B cell (primary cell): ENCODE results near the gene ARL6IP5. TPM values are rescaled to one million over a fixed set of nuclear protein-coding genes. Genes with fewer than 3 reads are reported as not detected.

Experiments
- ATAC-seq: fragments of 200-7000 bp; cut with Tn5 transposase; one replicate; pipeline ENCODE4 v1.10.0; 2021; ENCODE audit warnings: low read depth, mild to moderate bottlenecking, moderate number of reproducible peaks, moderate library complexity
- CTCF ChIA-PET: fragments of 350-600 bp; sonication (Branson Sonifier 250); formaldehyde crosslinking; loops from one replicate; lab custom pipeline; 2021; ENCODE audit warnings: antibody characterized with exemption, inconsistent platforms; lab: Charles Lee
- POLR2A ChIA-PET: fragments of 350-600 bp; sonication (Branson Sonifier 250); formaldehyde crosslinking; loops from one replicate; lab custom pipeline; 2021; ENCODE audit warnings: antibody characterized with exemption; lab: Charles Lee
- DNase-seq: peaks from one replicate; pipeline ENCODE4 v3.0.0; 2013
- H2AFZ ChIP-seq: 2 replicates; pipeline ENCODE4 v1.6.1; 2012; ENCODE audit warnings: mild to moderate bottlenecking, low read depth, low read length; ENCODE audit not compliant: insufficient read depth, poor library complexity, severe bottlenecking
- H3K27ac ChIP-seq, 2 donors: 1 replicate in 1 of 2; 2 replicates in 1 of 2; pipeline ENCODE4 v1.5.1; 2012 to 2013; ENCODE audit warnings: low read length in 2 of 2, mild to moderate bottlenecking in 2 of 2, moderate library complexity in 1 of 2
- H3K27me3 ChIP-seq, 4 experiments: fragments of 200-600 bp in 1 of 4; sonication (generic) in 1 of 4; replicated peaks in 1 of 4; 1 replicate in 2 of 4; 2 replicates in 2 of 4; pipeline versions ENCODE4 v1.6.1 to v1.7.0; 2013 to 2016; ENCODE audit warnings: low read length in 3 of 4, mild to moderate bottlenecking in 2 of 4, mixed read lengths in 1 of 4, moderate library complexity in 1 of 4; ENCODE audit not compliant: insufficient read depth in 4 of 4, control insufficient read depth in 3 of 4; ENCODE audit errors: control extremely low read depth in 1 of 4
- H3K36me3 ChIP-seq, 2 experiments: replicated peaks in 1 of 2; 1 replicate in 1 of 2; 2 replicates in 1 of 2; pipeline versions ENCODE4 v1.6.1 to v1.7.1; 2013; ENCODE audit warnings: low read length in 1 of 2; ENCODE audit not compliant: insufficient read depth in 2 of 2, control insufficient read depth in 1 of 2; ENCODE audit errors: control extremely low read depth in 1 of 2, extremely low read depth in 1 of 2
- H3K4me1 ChIP-seq, 2 donors: fragments of 200-600 bp in 1 of 2; sonication (generic) in 1 of 2; 1 replicate in 1 of 2; 2 replicates in 1 of 2; pipeline versions ENCODE4 v1.5.1 to v1.6.1; 2013 to 2017; ENCODE audit warnings: low read length in 2 of 2; ENCODE audit not compliant: control insufficient read depth in 2 of 2, insufficient read depth in 2 of 2
- H3K4me2 ChIP-seq: replicated peaks from 2 replicates; pipeline ENCODE3; 2012; ENCODE audit warnings: mild to moderate bottlenecking, low read depth, low read length; ENCODE audit not compliant: poor library complexity, severe bottlenecking
- H3K4me3 ChIP-seq, 5 experiments: fragments of 200-600 bp in 1 of 5; sonication (generic) in 1 of 5; 1 replicate in 3 of 5; 2 replicates in 2 of 5; pipeline versions ENCODE4 v1.5.1 to v1.7.0; 2011 to 2016; ENCODE audit warnings: low read length in 4 of 5, mild to moderate bottlenecking in 4 of 5, low read depth in 2 of 5, control low read depth in 1 of 5, moderate library complexity in 1 of 5; ENCODE audit not compliant: insufficient read depth in 1 of 5; ENCODE audit errors: control extremely low read depth in 1 of 5, extremely low read depth in 1 of 5
- H3K79me2 ChIP-seq: fragments of 200-600 bp; sonication (generic); one replicate; pipeline ENCODE4 v1.6.0; 2016; ENCODE audit warnings: low read length; ENCODE audit not compliant: control insufficient read depth, insufficient read depth
- H3K9ac ChIP-seq: fragments of 200-600 bp; sonication (generic); 2 replicates; pipeline ENCODE4 v1.6.1; 2017; ENCODE audit warnings: mild to moderate bottlenecking, low read length, moderate library complexity
- H3K9me3 ChIP-seq, 3 donors: one replicate each; pipeline versions ENCODE4 v1.6.1 to v1.7.1; 2013; ENCODE audit warnings: low read length in 2 of 3; ENCODE audit not compliant: control insufficient read depth in 2 of 3, insufficient read depth in 1 of 3; ENCODE audit errors: control extremely low read depth in 1 of 3
- H4K20me1 ChIP-seq: 2 replicates; pipeline ENCODE4 v1.6.0; 2012; ENCODE audit warnings: mild to moderate bottlenecking, low read length; ENCODE audit not compliant: insufficient read depth, control insufficient read depth, poor library complexity, severe bottlenecking
- H3K27ac Mint-ChIP-seq: one replicate; pipeline ENCODE4 v1.8.0; 2021; ENCODE audit warnings: mixed read lengths
- H3K27me3 Mint-ChIP-seq: one replicate; pipeline ENCODE4 v1.8.0; 2021; ENCODE audit warnings: mixed read lengths
- H3K4me1 Mint-ChIP-seq: one replicate; pipeline ENCODE4 v1.8.0; 2021; ENCODE audit warnings: mixed read lengths
- H3K4me3 Mint-ChIP-seq: one replicate; pipeline ENCODE4 v1.8.0; 2021; ENCODE audit warnings: mixed read lengths
- H3K9me3 Mint-ChIP-seq: one replicate; pipeline ENCODE4 v1.8.0; 2022; ENCODE audit warnings: mixed read lengths; ENCODE audit not compliant: insufficient read depth
- CTCF ChIP-seq: fragments of 200-600 bp; IDR thresholded peaks from one replicate; pipeline ENCODE4 v1.8.0; 2022; ENCODE audit warnings: antibody characterized with exemption, mild to moderate bottlenecking
- EZH2 ChIP-seq: IDR thresholded peaks from 2 replicates; pipeline ENCODE4 v1.6.1; 2012; ENCODE audit warnings: borderline replicate concordance, low read depth, mild to moderate bottlenecking, moderate library complexity, low read length; ENCODE audit not compliant: insufficient read depth, poor library complexity, severe bottlenecking
- WGBS: methylation state at CpG from one replicate; pipeline ENCODE4 v1.1.5; 2013; ENCODE audit warnings: missing lambda C conversion rate; ENCODE audit not compliant: insufficient coverage; 5-methylcytosine and 5-hydroxymethylcytosine counted together
- intact Hi-C: fragments of 100-400 bp; cut with micrococcal nuclease; formaldehyde crosslinking; loops from one replicate; pipeline ENCODE4 v1.10.0; 2022
- polyA plus RNA-seq: library from polyadenylated mRNA; depleted of rRNA; stranded (reverse); fragments of >200 nt; gene quantifications from 2 replicates; pipeline ENCODE4 v1.2.3, GENCODE V29; 2012
- total RNA-seq, 2 donors: library from RNA; stranded (reverse); fragments of 120-200 nt in 1 of 2; gene quantifications; 1 replicate in 1 of 2; 2 replicates in 1 of 2; pipeline versions ENCODE4 v1.2.3 to v1.2.4, GENCODE V29; 2013 to 2022

The ARL6IP5 gene
- total and polyA plus RNA-seq, 2 donors (not counting 1 experiment from before 2014, with no cell fraction given) = 39.5 to 89.1 TPM

- Histone ChIP-seq H3K79me2 (peaks cover 7% of the 10 kb centered on the region), H3K27me3 (no peaks in the 10 kb centered on the region), H3K4me1 (peaks cover 0 to 3% of the 10 kb centered on the region in 2 donors), H3K36me3 (peaks cover 0 to 16% of the 10 kb centered on the region in 2 experiments), H3K9ac (no peak overlapping the region), H4K20me1 (peaks cover 3% of the 10 kb centered on the region), H3K4me3 (no peak overlapping the region), H3K4me2 (no peak overlapping the region), H3K27ac (no peak overlapping the region), H2AFZ (no peak overlapping the region), H3K9me3 (no peaks in the 10 kb centered on the region)
- no peaks in the 10 kb centered on the region for H3K9me3 Mint-ChIP-seq
- ChIA-PET CTCF (interaction anchor here (0.8 kb wide), 1 partner anchor 11 kb away, joined by 3 read pairs; no protein-coding TSS in a partner anchor), POLR2A (interaction anchor here (0.6 to 0.7 kb wide), 2 partner anchors 15 to 33 kb away, joined by 5 to 9 read pairs; no protein-coding TSS in a partner anchor)
- ATAC-seq (no peak), DNase-seq (no peak)
- no peaks in the 10 kb centered on the region for H3K27me3 Mint-ChIP-seq
- no peak overlapping the region for H3K4me3 Mint-ChIP-seq
- H3K27ac Mint-ChIP-seq = no peak overlapping the region
- intact Hi-C loops = no loop called here
- TF ChIP-seq CTCF (no peak), EZH2 (no peak)
- WGBS = 50% methylated on average over 1 of the region's 5 CpGs
- H3K4me1 Mint-ChIP-seq = peaks cover 13% of the 10 kb centered on the region
Measured at GRCh38 chr3:69108811-69109210, 24.1 kb downstream of the ARL6IP5 start.

- H4K20me1 ChIP-seq = no peaks in the 10 kb centered on the region
- no peaks in the 10 kb centered on the region for H3K9me3 ChIP-seq
- no peaks in the 10 kb centered on the region for H3K27me3 Mint-ChIP-seq
- H3K79me2 ChIP-seq = no peaks in the 10 kb centered on the region
- H3K27me3 ChIP-seq = no peaks in the 10 kb centered on the region
- H3K9me3 Mint-ChIP-seq = no peaks in the 10 kb centered on the region
- no peak overlapping the region for H3K27ac ChIP-seq
- H3K9ac ChIP-seq = no peak overlapping the region
- no peak for DNase-seq
- H3K4me3 Mint-ChIP-seq = no peak overlapping the region
- H3K4me2 ChIP-seq = no peak overlapping the region
- H3K4me1 ChIP-seq = no peaks in the 10 kb centered on the region
- TF ChIP-seq CTCF = no peak
- TF ChIP-seq EZH2 = no peak
- peaks cover 0 to 2% of the 10 kb centered on the region in 2 experiments for H3K36me3 ChIP-seq
- H2AFZ ChIP-seq = no peak overlapping the region
- ChIA-PET POLR2A (no interaction called here), CTCF (interaction anchor here (0.6 to 1.0 kb wide), 2 partner anchors 10 to 28 kb away, joined by 3 to 4 read pairs; no protein-coding TSS in a partner anchor)
- intact Hi-C loops = no loop called here
- H3K4me3 ChIP-seq = no peak overlapping the region
- 100% methylated on average over 1 of the region's 1 CpG for WGBS
- H3K4me1 Mint-ChIP-seq = peaks cover 2% of the 10 kb centered on the region
- H3K27ac Mint-ChIP-seq = no peak overlapping the region
- no peak for ATAC-seq
Measured at GRCh38 chr3:69110941-69111546, 26.3 kb downstream of the ARL6IP5 start.
